Measurements from ENCODE around the gene BTG3. TPM values are rescaled to one million over a fixed set of nuclear protein-coding genes. Genes with fewer than 3 reads are reported as not detected.

Gene BTG3
- total RNA-seq, 6 experiments from 2014 or later = 1.1 to 14.3 (median 5.6) TPM

DNA sequence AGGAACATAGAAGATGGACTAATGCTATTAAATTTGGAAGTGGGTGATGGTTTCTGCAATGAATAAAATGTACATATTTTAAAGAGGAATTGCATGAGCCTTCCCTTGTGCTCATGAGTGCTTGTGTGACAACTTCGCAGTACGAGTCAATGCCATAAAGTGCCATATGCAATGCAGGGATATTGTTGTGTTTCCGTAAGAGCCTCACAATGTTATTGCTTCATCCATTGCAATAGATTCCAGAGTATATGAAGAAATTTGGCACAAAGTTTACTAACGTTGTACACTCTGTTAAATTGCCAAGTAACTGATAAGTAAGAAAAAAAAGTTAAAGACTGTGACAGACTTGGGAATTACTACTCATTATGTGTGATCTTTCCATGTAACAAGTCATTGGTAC, 22.3 kb downstream of the BTG3 start:
- no peaks in the 10 kb centered on the region for H3K27me3 ChIP-seq
- H3K27ac ChIP-seq = no peak overlapping the region
- intact Hi-C loops (cut with DNase I) = no loop called here
- TF ChIP-seq, protein P1, sequence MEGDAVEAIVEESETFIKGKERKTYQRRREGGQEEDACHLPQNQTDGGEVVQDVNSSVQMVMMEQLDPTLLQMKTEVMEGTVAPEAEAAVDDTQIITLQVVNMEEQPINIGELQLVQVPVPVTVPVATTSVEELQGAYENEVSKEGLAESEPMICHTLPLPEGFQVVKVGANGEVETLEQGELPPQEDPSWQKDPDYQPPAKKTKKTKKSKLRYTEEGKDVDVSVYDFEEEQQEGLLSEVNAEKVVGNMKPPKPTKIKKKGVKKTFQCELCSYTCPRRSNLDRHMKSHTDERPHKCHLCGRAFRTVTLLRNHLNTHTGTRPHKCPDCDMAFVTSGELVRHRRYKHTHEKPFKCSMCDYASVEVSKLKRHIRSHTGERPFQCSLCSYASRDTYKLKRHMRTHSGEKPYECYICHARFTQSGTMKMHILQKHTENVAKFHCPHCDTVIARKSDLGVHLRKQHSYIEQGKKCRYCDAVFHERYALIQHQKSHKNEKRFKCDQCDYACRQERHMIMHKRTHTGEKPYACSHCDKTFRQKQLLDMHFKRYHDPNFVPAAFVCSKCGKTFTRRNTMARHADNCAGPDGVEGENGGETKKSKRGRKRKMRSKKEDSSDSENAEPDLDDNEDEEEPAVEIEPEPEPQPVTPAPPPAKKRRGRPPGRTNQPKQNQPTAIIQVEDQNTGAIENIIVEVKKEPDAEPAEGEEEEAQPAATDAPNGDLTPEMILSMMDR (IDR thresholded peaks at IDR 0.05) = no peak
- TF ChIP-seq POLR2A (IDR thresholded peaks at IDR 0.05) = no peak
- ATAC-seq (peak in 3 of 4 donors; percentile 40 to 57 (median 49)), DNase-seq (no peak)
- H3K4me3 ChIP-seq = no peak overlapping the region
- no peaks in the 10 kb centered on the region for H3K9me3 ChIP-seq
- H3K4me1 ChIP-seq = peaks cover 0 to 6% (median 0%) of the 10 kb centered on the region in 4 donors
- H3K36me3 ChIP-seq = peaks cover 0 to 12% (median 2%) of the 10 kb centered on the region in 4 donors
- whole genome bisulfite sequencing (ENCODE audit: insufficient coverage, low coverage, low lambda C conversion rate, missing lambda C conversion rate) = 57% methylated on average over 4 of the region's 4 CpGs

DNA sequence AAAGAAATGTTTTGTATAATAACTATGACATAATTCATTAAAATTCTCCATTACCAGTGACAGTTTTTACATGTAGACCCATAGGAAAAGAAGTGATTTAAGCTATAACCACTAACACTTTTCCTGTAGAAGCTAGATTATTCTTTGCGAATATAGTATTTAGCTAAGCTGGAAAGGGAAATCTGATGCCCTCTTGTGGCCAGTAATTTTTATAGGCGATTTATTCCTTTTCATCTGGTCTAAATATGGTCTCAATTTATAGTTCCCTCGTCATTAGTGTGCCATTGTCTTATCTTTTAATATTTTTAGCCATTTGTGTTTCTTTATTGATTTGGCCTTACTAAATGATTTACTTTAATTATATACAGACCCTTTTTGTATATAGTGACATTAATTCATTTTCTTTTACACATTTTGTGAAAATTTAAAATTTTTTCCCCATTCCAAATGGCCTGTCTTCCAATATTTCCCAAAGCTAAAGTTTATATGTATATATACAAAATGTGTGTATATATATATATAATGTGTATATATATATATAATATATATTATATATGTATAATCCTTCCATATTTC, 26.7 kb downstream of the BTG3 start:
- H3K36me3 ChIP-seq = no peaks in the 10 kb centered on the region
- H3K9me3 ChIP-seq = no peaks in the 10 kb centered on the region
- DNase-seq (no peak), ATAC-seq (peak; percentile 72 to 82 (median 77))
- intact Hi-C loops (cut with DNase I) = no loop called here
- no peaks in the 10 kb centered on the region for H3K27me3 ChIP-seq
- TF ChIP-seq, protein P1 (IDR thresholded peaks at IDR 0.05) = peak; percentile 61 to 69 (median 64)
- TF ChIP-seq POLR2A (IDR thresholded peaks at IDR 0.05) = no peak
- H3K4me3 ChIP-seq = no peak overlapping the region
- H3K27ac ChIP-seq = no peak overlapping the region
- 6% methylated on average over 3 of the region's 3 CpGs for WGBS (ENCODE audit: insufficient coverage, low coverage, low lambda C conversion rate, missing lambda C conversion rate)
- peaks cover 0 to 12% (median 0%) of the 10 kb centered on the region in 4 donors for H3K4me1 ChIP-seq

- ATAC-seq = no peak
- 72% methylated on average over 2 of the region's 3 CpGs for WGBS (ENCODE audit: insufficient coverage, low coverage, low lambda C conversion rate, missing lambda C conversion rate)
- intact Hi-C loops (cut with DNase I) = no loop called here
Observed at GRCh38 chr21:17583898-17584297, 28.8 kb downstream of the BTG3 start.

GRCh38 chr21:17580319-17580718, 32.4 kb downstream of the BTG3 start:
- ATAC-seq (no peak), DNase-seq (no peak)
- intact Hi-C loops (cut with DNase I) = no loop called here
- TF ChIP-seq POLR2A (IDR thresholded peaks at IDR 0.05) = no peak
- TF ChIP-seq, protein P1 (IDR thresholded peaks at IDR 0.05) = no peak
- Histone ChIP-seq H3K27ac (no peak overlapping the region), H3K4me1 (peaks cover 0 to 6% (median 0%) of the 10 kb centered on the region in 4 donors), H3K36me3 (no peaks in the 10 kb centered on the region), H3K9me3 (no peaks in the 10 kb centered on the region), H3K4me3 (no peak overlapping the region), H3K27me3 (no peaks in the 10 kb centered on the region)
- 96% methylated on average over 8 of the region's 8 CpGs for WGBS (ENCODE audit: insufficient coverage, low coverage, low lambda C conversion rate, missing lambda C conversion rate)

More at GRCh38 chr21:17583898-17584297, 28.8 kb downstream of the BTG3 start:
- H3K27me3 ChIP-seq = no peaks in the 10 kb centered on the region
- no peaks in the 10 kb centered on the region for H3K36me3 ChIP-seq
- no peak overlapping the region for H3K4me3 ChIP-seq
- H3K4me1 ChIP-seq = peaks cover 0 to 6% (median 0%) of the 10 kb centered on the region in 4 donors
- TF ChIP-seq, protein P1 (IDR thresholded peaks at IDR 0.05) = no peak
- TF ChIP-seq POLR2A (IDR thresholded peaks at IDR 0.05) = no peak
- no peaks in the 10 kb centered on the region for H3K9me3 ChIP-seq
- DNase-seq = no peak
- no peak overlapping the region for H3K27ac ChIP-seq

Measured in right lobe of liver (tissue), 6 donors.